GM21360 (cell line): ENCODE data around the gene ZMYND19.
"Not testable (repeated sequence)": the region's sequence is repeated elsewhere in the genome, so short reads cannot be mapped to it uniquely, and the experiment has no call there.

Experiments used
- ATAC-seq: cut with Tn5 transposase; IDR thresholded peaks from one replicate; pipeline ENCODE4 v1.9.1; 2021; ENCODE audit warnings: mild to moderate bottlenecking, moderate library complexity; ENCODE audit not compliant: unreplicated experiment

ZMYND19 gene

DNA sequence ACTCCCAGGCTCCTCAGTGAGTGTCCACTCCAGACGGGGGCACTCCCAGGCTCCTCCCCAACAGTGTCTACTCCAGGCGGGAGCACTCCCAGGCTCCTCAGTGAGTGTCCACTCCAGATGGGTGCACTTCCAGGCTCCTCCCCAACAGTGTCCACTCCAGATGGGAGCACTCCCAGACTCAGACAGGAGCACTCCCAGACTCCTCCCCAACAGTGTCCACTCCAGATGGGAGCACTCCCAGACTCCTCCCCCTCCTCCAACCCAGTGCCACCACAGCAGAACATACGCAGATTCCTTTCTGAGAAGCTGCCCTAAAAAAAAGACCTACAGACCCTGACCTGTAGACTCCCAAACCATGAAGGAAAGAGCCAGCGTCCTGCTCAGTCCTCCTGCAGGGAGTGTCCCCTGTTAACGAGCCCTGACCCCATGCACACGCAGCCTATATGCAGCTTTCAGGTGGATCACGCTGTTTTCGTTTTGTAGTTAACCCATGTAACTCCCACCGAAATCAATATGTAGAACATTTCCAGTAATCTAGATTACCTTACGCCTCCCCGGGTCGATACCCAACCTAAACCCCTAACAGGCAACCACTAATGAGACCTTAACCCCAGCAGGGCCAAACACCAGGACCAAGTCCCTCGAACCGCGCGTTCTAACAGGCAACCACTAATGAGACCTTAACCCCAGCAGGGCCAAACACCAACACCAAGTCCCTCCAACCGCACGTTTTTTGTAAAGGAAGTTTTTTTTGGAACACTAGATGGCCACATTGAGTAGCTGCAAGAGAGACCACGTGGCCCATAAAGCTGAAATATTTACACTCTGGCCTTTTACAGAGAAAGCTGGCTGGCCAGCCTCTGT, 55.8 kb downstream of the ZMYND19 start:
- no peak for ATAC-seq

DNA sequence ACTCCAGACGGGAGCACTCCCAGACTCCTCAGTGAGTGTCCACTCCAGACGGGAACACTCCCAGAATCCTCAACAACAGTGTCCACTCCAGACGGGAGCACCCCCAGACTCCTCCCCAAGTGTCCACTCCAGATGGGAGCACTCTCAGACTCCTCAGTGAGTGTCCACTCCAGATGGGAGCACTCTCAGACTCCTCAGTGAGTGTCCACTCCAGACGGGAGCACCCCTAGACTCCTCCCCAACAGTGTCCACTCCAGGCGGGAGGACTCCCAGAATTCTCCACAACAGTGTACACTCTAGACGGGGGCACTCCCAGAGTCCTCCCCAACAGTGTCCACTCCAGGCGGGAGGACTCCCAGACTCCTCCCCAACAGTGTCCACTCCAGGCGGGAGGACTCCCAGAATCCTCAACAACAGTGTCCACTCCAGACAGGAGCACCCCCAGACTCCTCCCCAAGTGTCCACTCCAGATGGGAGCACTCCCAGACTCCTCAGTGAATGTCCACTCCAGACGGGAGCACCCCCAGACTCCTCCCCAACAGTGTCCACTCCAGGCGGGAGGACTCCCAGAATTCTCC, 57.3 kb downstream of the ZMYND19 start:
- not testable (repeated sequence) for ATAC-seq
